Measurements from ENCODE around the gene LRRC59. TPM values are rescaled to one million over a fixed set of nuclear protein-coding genes. Genes with fewer than 3 reads are reported as not detected.

Gene LRRC59
- total RNA-seq, 1 donor from 2014 or later: 185 TPM

DNA sequence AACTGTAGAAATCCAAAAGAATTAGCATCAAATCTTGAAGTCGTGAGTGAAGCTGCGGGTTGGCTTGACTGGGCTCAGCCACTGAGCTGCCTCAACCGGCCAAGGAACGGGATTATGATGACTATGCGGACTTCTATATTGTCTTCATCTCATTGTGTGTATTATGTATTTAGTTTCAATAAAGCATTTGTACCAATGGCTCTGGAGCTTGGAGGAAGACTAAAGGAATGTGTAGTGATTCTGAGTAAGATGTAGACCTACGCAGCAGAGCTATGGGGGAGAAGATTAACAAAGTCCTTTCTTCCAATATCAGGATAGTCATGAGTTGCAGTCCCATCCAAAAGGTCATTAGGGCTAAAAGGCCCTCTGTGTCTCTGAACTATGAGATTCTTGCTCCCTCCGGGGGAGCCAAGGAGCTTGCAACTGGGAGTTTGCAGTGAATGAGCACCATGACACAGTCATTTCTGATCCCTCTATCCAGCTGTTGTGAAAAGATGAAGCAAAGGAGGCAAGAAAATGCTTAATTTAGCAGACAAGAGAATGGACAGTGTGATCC lies 16.0 kb downstream of the LRRC59 start:
- Histone ChIP-seq H3K4me3 (ENCODE audit: insufficient read depth, low read depth, low read length) (no peak overlapping the region), H3K36me3 (ENCODE audit: insufficient read depth, low read length) (peaks cover 61% of the 10 kb centered on the region), H4K20me1 (ENCODE audit: insufficient read depth, low read length) (peaks cover 69% of the 10 kb centered on the region), H3K9me3 (ENCODE audit: insufficient read depth, low read depth, low read length) (no peaks in the 10 kb centered on the region), H3K27me3 (ENCODE audit: insufficient read depth, low read length) (no peaks in the 10 kb centered on the region), H3K9ac (ENCODE audit: low read length) (no peak overlapping the region), H3K4me1 (ENCODE audit: insufficient read depth, low read length) (peaks cover 5% of the 10 kb centered on the region), H3K4me2 (ENCODE audit: low read length) (no peak overlapping the region), H3K27ac (ENCODE audit: low read depth, low read length) (no peak overlapping the region), H3K79me2 (ENCODE audit: insufficient read depth, low read length) (peaks cover 7% of the 10 kb centered on the region), H2AFZ (ENCODE audit: low read depth, low read length) (no peak overlapping the region)
- no peak overlapping the region for H3K4me3 Mint-ChIP-seq (ENCODE audit: unreplicated experiment)
- H3K27ac Mint-ChIP-seq (ENCODE audit: unreplicated experiment): no peak overlapping the region
- TF ChIP-seq, protein P1, sequence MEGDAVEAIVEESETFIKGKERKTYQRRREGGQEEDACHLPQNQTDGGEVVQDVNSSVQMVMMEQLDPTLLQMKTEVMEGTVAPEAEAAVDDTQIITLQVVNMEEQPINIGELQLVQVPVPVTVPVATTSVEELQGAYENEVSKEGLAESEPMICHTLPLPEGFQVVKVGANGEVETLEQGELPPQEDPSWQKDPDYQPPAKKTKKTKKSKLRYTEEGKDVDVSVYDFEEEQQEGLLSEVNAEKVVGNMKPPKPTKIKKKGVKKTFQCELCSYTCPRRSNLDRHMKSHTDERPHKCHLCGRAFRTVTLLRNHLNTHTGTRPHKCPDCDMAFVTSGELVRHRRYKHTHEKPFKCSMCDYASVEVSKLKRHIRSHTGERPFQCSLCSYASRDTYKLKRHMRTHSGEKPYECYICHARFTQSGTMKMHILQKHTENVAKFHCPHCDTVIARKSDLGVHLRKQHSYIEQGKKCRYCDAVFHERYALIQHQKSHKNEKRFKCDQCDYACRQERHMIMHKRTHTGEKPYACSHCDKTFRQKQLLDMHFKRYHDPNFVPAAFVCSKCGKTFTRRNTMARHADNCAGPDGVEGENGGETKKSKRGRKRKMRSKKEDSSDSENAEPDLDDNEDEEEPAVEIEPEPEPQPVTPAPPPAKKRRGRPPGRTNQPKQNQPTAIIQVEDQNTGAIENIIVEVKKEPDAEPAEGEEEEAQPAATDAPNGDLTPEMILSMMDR (IDR thresholded peaks at IDR 0.05; ENCODE audit: insufficient read depth, low read depth, low read length): no peak
- TF ChIP-seq EZH2 (IDR thresholded peaks at IDR 0.05; ENCODE audit: insufficient read depth, low read length): no peak
- DNase-seq (ENCODE audit: low read depth): no peak
- H3K27me3 Mint-ChIP-seq (ENCODE audit: low read depth, unreplicated experiment): no peaks in the 10 kb centered on the region
- peaks cover 13% of the 10 kb centered on the region for H3K36me3 Mint-ChIP-seq (ENCODE audit: low read depth, unreplicated experiment)
- peaks cover 4% of the 10 kb centered on the region for H3K4me1 Mint-ChIP-seq (ENCODE audit: low read depth, unreplicated experiment)
- H3K9me3 Mint-ChIP-seq (ENCODE audit: unreplicated experiment): no peaks in the 10 kb centered on the region
- FAIRE-seq: no peak

DNA sequence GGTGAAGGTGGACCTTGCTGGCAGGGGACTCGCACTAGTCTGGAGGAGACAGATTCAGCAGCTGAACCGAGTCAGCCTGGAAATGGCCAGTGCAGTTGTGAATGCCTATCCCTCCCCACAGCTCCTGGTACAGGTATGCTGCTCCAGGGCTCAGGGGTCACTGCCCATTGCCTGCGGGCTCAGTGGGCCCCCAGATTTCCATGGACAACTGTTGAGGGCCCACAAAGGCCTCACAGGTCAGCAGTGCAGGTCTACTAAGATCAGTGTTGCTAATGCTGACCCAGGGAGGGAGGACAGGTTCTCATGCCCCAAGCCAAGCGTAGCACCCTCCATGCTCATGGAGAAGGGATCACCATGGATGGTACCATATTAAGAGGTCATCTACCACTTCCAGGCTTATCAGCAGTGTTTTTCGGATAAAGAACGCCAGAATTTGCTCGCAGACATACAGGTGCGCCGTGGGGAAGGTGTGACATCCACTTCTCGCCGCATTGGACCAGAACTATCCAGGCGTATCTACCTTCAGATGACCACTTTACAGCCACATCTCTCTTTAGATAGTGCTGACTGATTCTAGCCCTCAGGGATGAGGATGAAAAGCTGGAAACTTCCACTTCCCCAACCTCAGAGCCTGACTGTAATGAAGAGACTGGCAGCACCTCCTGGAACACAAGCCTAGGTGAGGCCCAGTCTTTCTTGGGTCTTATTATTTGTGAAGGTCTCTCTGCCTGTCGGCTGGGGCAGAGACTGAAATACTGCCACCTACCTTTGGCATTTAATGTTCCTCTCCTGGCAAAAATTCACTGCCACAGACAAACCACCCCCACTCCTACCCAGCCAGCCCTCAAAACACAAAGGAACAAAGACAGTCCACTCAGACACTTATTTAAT lies 16.7 kb downstream of the LRRC59 start:
- H3K9me3 ChIP-seq (ENCODE audit: insufficient read depth, low read depth, low read length): no peaks in the 10 kb centered on the region
- H3K4me2 ChIP-seq (ENCODE audit: low read length): no peak overlapping the region
- H3K9ac ChIP-seq (ENCODE audit: low read length): no peak overlapping the region
- H4K20me1 ChIP-seq (ENCODE audit: insufficient read depth, low read length): peaks cover 61% of the 10 kb centered on the region
- TF ChIP-seq, protein P1 (IDR thresholded peaks at IDR 0.05; ENCODE audit: insufficient read depth, low read depth, low read length): no peak
- no peak for TF ChIP-seq EZH2 (IDR thresholded peaks at IDR 0.05; ENCODE audit: insufficient read depth, low read length)
- H3K27ac ChIP-seq (ENCODE audit: low read depth, low read length): no peak overlapping the region
- no peaks in the 10 kb centered on the region for H3K27me3 ChIP-seq (ENCODE audit: insufficient read depth, low read length)
- peaks cover 4% of the 10 kb centered on the region for H3K4me1 Mint-ChIP-seq (ENCODE audit: low read depth, unreplicated experiment)
- no peak overlapping the region for H2AFZ ChIP-seq (ENCODE audit: low read depth, low read length)
- H3K9me3 Mint-ChIP-seq (ENCODE audit: unreplicated experiment): no peaks in the 10 kb centered on the region
- H3K79me2 ChIP-seq (ENCODE audit: insufficient read depth, low read length): peaks cover 7% of the 10 kb centered on the region
- no peak overlapping the region for H3K4me3 ChIP-seq (ENCODE audit: insufficient read depth, low read depth, low read length)
- peaks cover 13% of the 10 kb centered on the region for H3K36me3 Mint-ChIP-seq (ENCODE audit: low read depth, unreplicated experiment)
- H3K4me1 ChIP-seq (ENCODE audit: insufficient read depth, low read length): peaks cover 5% of the 10 kb centered on the region
- no peaks in the 10 kb centered on the region for H3K27me3 Mint-ChIP-seq (ENCODE audit: low read depth, unreplicated experiment)
- no peak overlapping the region for H3K27ac Mint-ChIP-seq (ENCODE audit: unreplicated experiment)
- H3K4me3 Mint-ChIP-seq (ENCODE audit: unreplicated experiment): no peak overlapping the region
- FAIRE-seq (no peak), DNase-seq (ENCODE audit: low read depth) (no peak)
- H3K36me3 ChIP-seq (ENCODE audit: insufficient read depth, low read length): peaks cover 54% of the 10 kb centered on the region
